C4-2B (cell line): ENCODE results near the gene CTU2.

ENCODE experiments used
- CTCF ChIP-seq: fragments of 450-650 bp; conservative IDR thresholded peaks from 2 replicates; pipeline ENCODE4 v1.5.1; 2017; ENCODE audit warnings: mild to moderate bottlenecking
- ZFX ChIP-seq: fragments of 450-650 bp; IDR thresholded peaks from 2 replicates; pipeline ENCODE4 v1.6.1; 2017

GRCh38 chr16:88722784-88723506, 16.6 kb downstream of the CTU2 start:
- TF ChIP-seq CTCF, result no peak
- TF ChIP-seq ZFX, result no peak
